Upper lobe of left lung (tissue), 6 donors: ENCODE data around the gene PSD2. TPM values are rescaled to one million over a fixed set of nuclear protein-coding genes. Genes with fewer than 3 reads are reported as not detected.

Source experiments
- ATAC-seq, 2 donors: fragments of 200-7000 bp; cut with Tn5 transposase; one replicate each; pipeline ENCODE4 v1.9.1; 2022; ENCODE audit warnings: mild to moderate bottlenecking in 2 of 2, moderate library complexity in 2 of 2; ENCODE audit not compliant: low FRiP score in 2 of 2
- DNase-seq, 2 donors: peaks; one replicate each; pipeline ENCODE4 v3.0.0-alpha.2; 2019 to 2020
- H3K27ac ChIP-seq, 4 donors: fragments of 200-600 bp; sonication (generic); one replicate each; pipeline ENCODE4 v1.5.1; 2016 to 2019
- H3K27me3 ChIP-seq, 4 donors: fragments of 200-600 bp; sonication (generic); one replicate each; pipeline ENCODE4 v1.5.1; 2017 to 2019
- H3K36me3 ChIP-seq, 4 donors: fragments of 200-600 bp; sonication (generic); one replicate each; pipeline ENCODE4 v1.5.1; 2016 to 2019
- H3K4me1 ChIP-seq, 4 donors: fragments of 200-600 bp; sonication (generic); one replicate each; pipeline ENCODE4 v1.5.1; 2018 to 2019
- H3K4me3 ChIP-seq, 4 donors: fragments of 200-600 bp; sonication (generic); one replicate each; pipeline ENCODE4 v1.5.1; 2017 to 2019; ENCODE audit warnings: mild to moderate bottlenecking in 2 of 4, moderate library complexity in 1 of 4
- H3K9me3 ChIP-seq, 4 donors: fragments of 200-600 bp; sonication (generic); one replicate each; pipeline ENCODE4 v1.5.1; 2018 to 2019
- EP300 ChIP-seq, 4 donors: sonication (generic); formaldehyde crosslinking; IDR thresholded peaks; one replicate each; pipeline ENCODE4 v1.5.1; 2017; ENCODE audit warnings: antibody characterized with exemption in 4 of 4, control low read depth in 2 of 4
- POLR2A ChIP-seq, 4 donors: fragments of 450-650 bp; IDR thresholded peaks; one replicate each; pipeline ENCODE4 v1.5.1; 2016 to 2017; ENCODE audit warnings: antibody characterized with exemption in 4 of 4, mild to moderate bottlenecking in 2 of 4
- POLR2AphosphoS5 ChIP-seq, 2 donors: sonication (generic); formaldehyde crosslinking; IDR thresholded peaks; one replicate each; pipeline ENCODE4 v1.5.1; 2017; ENCODE audit warnings: antibody characterized with exemption in 2 of 2
- WGBS, 2 donors: methylation state at CpG; one replicate each; pipeline ENCODE4 v1.1.5; 2017 to 2018; 5-methylcytosine and 5-hydroxymethylcytosine counted together
- total RNA-seq, 6 donors: library from RNA; depleted of rRNA in 4 of 6; stranded (reverse); fragments of >200 nt in 4 of 6; gene quantifications; one replicate each; pipeline versions ENCODE4 v1.1.0 to v1.2.1, GENCODE V29; 2016 to 2021
- TF ChIP-seq, protein P1 (sequence below), 6 experiments: fragments of 450-650 bp in 4 of 6; fragments of 200-600 bp in 2 of 6; sonication (generic) in 2 of 6; IDR thresholded peaks; one replicate each; pipeline ENCODE4 v1.5.1; 2016 to 2019; ENCODE audit warnings: antibody characterized with exemption in 6 of 6
- donor health status: DM: no; HTN: no; CAD: no; lungs with moderate emphysema.
- donor health status: DM: no; HTN: yes; CAD: no; lungs with severe emphysema.

PSD2 gene
- total RNA-seq, 6 donors from 2014 or later: 0.10 to 0.15 (median 0.11) TPM; not detected in 3

DNA sequence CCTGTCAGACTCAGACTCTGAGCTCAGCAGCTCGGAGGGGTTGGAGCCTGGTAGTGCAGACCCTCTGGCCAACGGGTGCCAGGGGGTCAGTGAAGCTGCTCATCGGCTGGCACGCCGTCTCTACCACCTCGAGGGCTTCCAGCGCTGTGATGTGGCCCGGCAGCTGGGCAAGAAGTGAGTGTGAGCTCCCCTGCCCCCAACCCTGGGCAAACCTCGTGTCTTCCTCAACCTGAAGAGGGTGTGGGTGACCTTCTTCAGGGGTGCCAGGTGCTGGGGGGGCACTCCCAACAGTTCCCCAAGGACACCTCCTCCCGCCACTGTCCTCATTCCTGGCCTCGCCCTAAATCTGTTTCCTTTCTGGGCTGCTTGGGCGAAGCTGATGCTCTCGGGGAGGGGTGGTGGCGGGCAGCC lies 18.6 kb downstream of the PSD2 start:
- 88 to 89% methylated on average over 6 to 14 of the region's 14 CpGs for WGBS, 2 donors
- TF ChIP-seq, protein P1, sequence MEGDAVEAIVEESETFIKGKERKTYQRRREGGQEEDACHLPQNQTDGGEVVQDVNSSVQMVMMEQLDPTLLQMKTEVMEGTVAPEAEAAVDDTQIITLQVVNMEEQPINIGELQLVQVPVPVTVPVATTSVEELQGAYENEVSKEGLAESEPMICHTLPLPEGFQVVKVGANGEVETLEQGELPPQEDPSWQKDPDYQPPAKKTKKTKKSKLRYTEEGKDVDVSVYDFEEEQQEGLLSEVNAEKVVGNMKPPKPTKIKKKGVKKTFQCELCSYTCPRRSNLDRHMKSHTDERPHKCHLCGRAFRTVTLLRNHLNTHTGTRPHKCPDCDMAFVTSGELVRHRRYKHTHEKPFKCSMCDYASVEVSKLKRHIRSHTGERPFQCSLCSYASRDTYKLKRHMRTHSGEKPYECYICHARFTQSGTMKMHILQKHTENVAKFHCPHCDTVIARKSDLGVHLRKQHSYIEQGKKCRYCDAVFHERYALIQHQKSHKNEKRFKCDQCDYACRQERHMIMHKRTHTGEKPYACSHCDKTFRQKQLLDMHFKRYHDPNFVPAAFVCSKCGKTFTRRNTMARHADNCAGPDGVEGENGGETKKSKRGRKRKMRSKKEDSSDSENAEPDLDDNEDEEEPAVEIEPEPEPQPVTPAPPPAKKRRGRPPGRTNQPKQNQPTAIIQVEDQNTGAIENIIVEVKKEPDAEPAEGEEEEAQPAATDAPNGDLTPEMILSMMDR (IDR thresholded peaks at IDR 0.05): no peak
- TF ChIP-seq POLR2A (IDR thresholded peaks at IDR 0.05): no peak
- no peak for TF ChIP-seq EP300 (IDR thresholded peaks at IDR 0.05)
- no peak for TF ChIP-seq POLR2AphosphoS5 (IDR thresholded peaks at IDR 0.05)
- Histone ChIP-seq H3K27me3 (no peaks in the 10 kb centered on the region), H3K4me1 (no peaks in the 10 kb centered on the region), H3K36me3 (no peaks in the 10 kb centered on the region), H3K27ac (no peak overlapping the region), H3K9me3 (peaks cover 0 to 7% (median 2%) of the 10 kb centered on the region in 4 donors), H3K4me3 (no peak overlapping the region)
- DNase-seq (no peak), ATAC-seq (no peak)

DNA sequence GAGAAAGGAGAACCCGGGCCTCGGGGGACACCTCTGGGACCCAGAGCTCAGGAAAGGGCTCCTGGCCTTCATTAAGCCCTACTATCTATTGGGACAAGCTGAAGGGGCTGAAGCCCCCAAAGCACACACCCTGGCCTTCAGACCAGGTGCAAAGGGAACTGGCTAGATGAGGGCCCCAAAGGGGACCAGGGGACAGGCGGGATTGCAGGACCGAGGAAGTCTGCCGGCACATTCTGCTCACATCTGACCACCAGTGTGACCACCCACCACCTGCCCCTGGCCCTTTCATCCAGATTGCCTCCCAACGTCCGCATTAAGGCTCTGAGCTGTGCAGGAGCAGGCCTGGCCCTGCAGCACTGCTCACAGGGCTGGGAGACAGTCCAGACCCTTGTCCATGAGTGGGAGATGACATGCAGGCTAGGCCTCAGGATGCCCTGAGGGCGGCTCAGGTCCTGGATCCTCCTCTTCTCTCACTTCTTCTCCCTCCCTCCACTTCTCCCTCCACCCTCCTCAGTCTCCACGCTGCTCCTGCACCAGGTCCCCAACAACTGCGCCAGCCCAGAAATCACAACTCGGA lies 19.2 kb downstream of the PSD2 start:
- Histone ChIP-seq H3K36me3 (no peaks in the 10 kb centered on the region), H3K9me3 (peaks cover 0 to 7% (median 2%) of the 10 kb centered on the region in 4 donors), H3K27ac (no peak overlapping the region), H3K27me3 (no peaks in the 10 kb centered on the region), H3K4me3 (no peak overlapping the region), H3K4me1 (no peaks in the 10 kb centered on the region)
- ATAC-seq (no peak), DNase-seq (no peak)
- no peak for TF ChIP-seq POLR2A (IDR thresholded peaks at IDR 0.05)
- 91 to 96% methylated on average over 5 to 11 of the region's 11 CpGs for WGBS, 2 donors

DNA sequence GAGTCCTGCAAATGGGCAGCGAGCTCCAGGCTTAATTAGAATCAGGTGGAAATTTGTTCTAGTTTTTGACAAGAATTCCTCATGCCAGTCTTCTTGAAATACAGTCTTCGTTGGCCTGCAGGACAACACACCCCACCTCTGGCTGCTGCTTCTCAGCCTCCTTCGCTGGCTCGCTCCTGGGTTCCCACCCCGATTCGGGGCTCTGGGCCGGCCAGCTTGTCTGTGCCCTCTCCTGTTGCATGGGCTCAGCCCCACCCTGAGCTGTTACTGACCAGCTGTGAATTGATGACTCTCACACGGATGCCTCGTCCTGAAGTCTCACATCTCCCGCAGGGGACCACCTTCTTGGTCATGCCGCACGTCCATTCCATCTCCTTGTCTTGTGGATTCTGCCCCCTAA lies 21.0 kb downstream of the PSD2 start:
- WGBS, 2 donors: 92 to 93% methylated on average over 12 of the region's 12 CpGs
- Histone ChIP-seq H3K36me3 (no peaks in the 10 kb centered on the region), H3K4me3 (no peak overlapping the region), H3K9me3 (peaks cover 0 to 7% (median 2%) of the 10 kb centered on the region in 4 donors), H3K27ac (no peak overlapping the region), H3K4me1 (no peaks in the 10 kb centered on the region), H3K27me3 (no peaks in the 10 kb centered on the region)
- no peak for DNase-seq
- TF ChIP-seq POLR2A (IDR thresholded peaks at IDR 0.05) (no peak), POLR2AphosphoS5 (IDR thresholded peaks at IDR 0.05) (no peak), EP300 (IDR thresholded peaks at IDR 0.05) (no peak)
- TF ChIP-seq, protein P1 (IDR thresholded peaks at IDR 0.05): no peak
- no peak for ATAC-seq

DNA sequence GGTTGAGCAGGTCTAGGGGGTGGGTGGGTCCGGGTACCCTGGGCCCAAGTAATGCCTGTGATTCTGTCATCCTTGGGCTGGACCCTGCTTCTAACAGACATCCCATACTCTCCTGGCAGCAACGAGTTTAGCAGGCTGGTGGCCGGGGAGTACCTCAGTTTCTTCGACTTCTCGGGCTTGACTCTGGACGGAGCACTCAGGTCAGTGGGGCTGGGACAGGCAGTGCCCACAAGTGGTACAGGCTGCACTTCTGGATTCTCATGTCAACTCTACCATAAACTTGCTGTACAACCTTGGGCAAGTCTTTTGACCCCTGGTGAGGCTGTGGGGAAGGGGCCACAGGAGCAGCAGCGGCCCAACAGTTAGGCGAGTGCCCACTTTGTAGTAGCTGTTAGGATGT lies 21.8 kb downstream of the PSD2 start:
- no peak for ATAC-seq
- Histone ChIP-seq H3K4me3 (no peak overlapping the region), H3K27me3 (no peaks in the 10 kb centered on the region), H3K4me1 (no peaks in the 10 kb centered on the region), H3K9me3 (peaks cover 0 to 7% (median 2%) of the 10 kb centered on the region in 4 donors), H3K27ac (no peak overlapping the region), H3K36me3 (no peaks in the 10 kb centered on the region)
- 82 to 89% methylated on average over 7 to 8 of the region's 8 CpGs for WGBS, 2 donors
- DNase-seq: no peak
- TF ChIP-seq POLR2A (IDR thresholded peaks at IDR 0.05): no peak
- no peak for TF ChIP-seq POLR2AphosphoS5 (IDR thresholded peaks at IDR 0.05)
- TF ChIP-seq, protein P1 (IDR thresholded peaks at IDR 0.05): no peak
- no peak for TF ChIP-seq EP300 (IDR thresholded peaks at IDR 0.05)

DNA sequence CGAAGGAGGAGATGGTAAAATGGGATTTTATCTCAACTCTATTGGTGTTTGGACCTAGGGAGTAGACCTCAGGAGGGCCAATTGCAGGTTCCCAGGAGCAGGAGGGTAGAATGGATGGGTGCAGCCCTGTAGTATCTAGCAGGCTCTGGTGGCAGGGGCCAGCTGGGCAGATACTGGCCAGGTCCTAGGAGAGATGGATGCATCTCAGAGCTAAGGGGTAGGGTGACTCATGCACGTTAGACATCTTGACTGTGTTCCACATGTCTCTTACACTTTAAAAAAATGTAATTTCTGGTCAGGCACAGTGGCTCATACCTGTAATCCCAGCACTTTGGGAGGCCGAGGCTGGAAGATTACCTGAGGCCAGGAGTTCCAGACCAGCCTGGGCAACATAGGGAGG lies 22.4 kb downstream of the PSD2 start:
- TF ChIP-seq, protein P1 (IDR thresholded peaks at IDR 0.05): no peak
- no peak for TF ChIP-seq POLR2AphosphoS5 (IDR thresholded peaks at IDR 0.05)
- no peak for TF ChIP-seq EP300 (IDR thresholded peaks at IDR 0.05)
- TF ChIP-seq POLR2A (IDR thresholded peaks at IDR 0.05): no peak
- H3K27ac ChIP-seq: no peak overlapping the region
- H3K27me3 ChIP-seq: no peaks in the 10 kb centered on the region
- H3K36me3 ChIP-seq: no peaks in the 10 kb centered on the region
- H3K9me3 ChIP-seq: peaks cover 0 to 7% (median 2%) of the 10 kb centered on the region in 4 donors
- ATAC-seq (no peak), DNase-seq (no peak)
- H3K4me1 ChIP-seq: no peaks in the 10 kb centered on the region
- H3K4me3 ChIP-seq: no peak overlapping the region
- WGBS, 2 donors: 78 to 89% methylated on average over 3 of the region's 3 CpGs
